HK-2 (cell line): ENCODE results near the gene PARP3.
"Not testable (repeated sequence)": the region's sequence is repeated elsewhere in the genome, so short reads cannot be mapped to it uniquely, and the experiment has no call there.

ENCODE experiments used
- DNase-seq: peaks from one replicate; pipeline ENCODE4 v3.0.0-alpha.2; 2018; ENCODE audit not compliant: unreplicated experiment

The PARP3 gene

GRCh38 chr3:51985063-51985462 lies 42.9 kb downstream of the PARP3 start:
- no peak for DNase-seq

DNA sequence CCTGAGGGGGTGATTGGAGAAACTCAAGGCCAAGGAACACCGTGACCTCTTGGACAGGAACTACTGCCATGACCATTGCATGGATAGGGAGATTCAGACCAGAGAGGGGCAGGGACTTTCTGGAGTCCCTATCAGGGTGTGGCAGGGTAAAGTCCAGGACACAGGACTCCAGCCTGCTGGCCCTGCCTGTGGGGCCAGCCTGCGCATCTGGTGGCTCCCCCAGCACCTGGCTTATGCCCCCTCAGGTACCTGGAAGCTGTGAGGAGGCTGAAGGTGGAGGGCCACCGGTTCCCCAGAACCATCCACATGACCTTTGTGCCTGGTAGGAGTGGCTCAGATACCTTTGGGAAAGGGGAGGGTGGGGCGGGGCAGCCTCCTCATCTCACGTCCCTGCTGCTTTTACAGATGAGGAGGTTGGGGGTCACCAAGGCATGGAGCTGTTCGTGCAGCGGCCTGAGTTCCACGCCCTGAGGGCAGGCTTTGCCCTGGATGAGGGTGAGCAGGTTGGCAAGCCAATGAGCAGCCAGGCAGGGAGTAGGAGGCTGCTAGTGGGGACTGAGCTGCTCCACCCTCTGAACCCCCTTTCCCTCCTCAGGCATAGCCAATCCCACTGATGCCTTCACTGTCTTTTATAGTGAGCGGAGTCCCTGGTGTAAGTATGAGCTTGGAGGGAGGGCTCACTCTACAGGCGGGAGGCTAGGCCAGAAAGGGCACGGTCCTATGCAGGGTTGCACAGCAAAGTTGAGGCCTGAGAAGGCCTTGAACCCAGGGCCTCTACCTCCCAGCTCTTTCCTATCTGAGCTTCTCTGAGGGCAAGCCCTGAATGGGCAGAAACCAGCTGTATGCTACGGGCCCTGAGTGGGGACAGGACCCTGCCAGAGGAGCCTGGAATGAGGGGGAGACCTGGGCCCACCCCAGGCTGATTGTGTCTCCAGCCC lies 44.1 kb downstream of the PARP3 start:
- no peak for DNase-seq

GRCh38 chr3:51987568-51987967 lies 45.4 kb downstream of the PARP3 start:
- DNase-seq = no peak

- DNase-seq = no peak
Observed at GRCh38 chr3:51988286-51989146, 46.4 kb downstream of the PARP3 start.

DNA sequence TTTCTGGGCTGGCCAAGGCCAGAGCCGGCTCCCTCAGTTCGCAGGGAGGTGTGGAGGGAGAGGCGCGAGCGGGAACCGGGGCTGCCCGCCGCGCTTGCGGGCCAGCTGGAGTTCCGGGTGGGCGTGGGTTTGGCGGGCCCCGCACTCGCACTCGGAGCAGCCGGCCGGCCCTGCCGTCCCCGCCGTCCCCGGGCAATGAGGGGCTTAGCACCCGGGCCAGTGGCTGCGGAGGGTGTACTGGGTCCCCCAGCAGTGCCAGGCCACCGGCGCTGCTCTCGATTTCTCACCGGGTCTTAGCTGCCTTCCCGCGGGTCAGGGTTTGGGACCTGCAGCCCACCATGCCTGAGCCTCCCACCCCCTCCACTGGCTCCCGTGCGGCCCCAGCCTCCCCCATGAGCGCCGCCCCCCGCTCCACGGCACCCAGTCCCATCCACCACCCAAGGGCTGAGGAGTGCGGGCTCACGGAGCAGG lies 48.4 kb downstream of the PARP3 start:
- not testable (repeated sequence) for DNase-seq

DNA sequence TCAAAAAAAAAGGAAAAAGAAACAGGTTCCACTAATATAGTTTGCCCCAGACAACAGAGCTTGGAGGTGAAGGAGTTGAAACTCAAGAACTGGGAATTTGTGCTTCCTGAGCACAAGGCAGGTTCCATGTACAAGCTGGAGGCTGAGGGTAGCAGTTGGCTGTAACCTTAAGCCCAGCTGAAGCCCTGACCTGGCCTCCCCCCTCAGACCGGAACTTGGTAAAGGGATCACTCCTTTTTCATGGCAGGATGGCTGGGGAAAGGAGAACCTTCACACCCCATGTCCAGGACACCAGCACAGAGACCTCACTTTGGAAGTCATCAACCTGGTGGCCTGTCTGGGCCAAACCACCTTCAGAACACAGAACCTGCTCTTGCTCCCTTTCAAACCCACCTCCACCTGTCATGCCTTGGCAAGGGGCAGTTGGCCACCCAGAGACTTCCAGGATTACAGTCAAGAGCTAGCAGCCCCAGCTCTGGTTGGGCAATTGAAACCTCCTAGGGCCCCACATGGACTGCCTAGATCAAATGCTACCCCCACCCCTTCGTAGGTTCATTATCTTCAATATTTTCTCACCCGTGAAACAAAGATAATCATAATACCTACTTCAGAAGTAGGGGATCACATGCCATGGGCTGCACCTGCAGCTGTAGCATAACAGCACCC lies 50.0 kb downstream of the PARP3 start:
- DNase-seq = no peak

DNA sequence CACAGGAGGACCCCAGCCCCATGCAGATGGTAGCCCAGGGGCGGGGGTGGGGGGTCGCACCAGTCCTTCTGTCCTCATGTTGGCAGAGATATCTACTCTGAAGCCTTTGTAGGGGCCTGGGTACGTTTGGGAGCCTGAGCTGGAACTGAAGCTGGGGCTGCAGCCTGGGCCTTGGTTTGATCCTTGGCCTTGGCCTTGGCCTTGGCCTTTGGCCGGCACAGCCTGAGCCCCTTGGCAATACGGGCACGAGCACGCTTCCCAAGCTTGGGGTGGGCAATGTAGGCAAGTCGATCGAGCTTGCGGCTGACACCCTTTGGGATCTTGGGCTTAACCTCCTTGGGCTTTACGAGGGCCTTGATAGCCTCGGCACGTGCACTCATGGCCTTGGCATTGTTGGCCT lies 51.5 kb downstream of the PARP3 start:
- DNase-seq = not testable (repeated sequence)

DNA sequence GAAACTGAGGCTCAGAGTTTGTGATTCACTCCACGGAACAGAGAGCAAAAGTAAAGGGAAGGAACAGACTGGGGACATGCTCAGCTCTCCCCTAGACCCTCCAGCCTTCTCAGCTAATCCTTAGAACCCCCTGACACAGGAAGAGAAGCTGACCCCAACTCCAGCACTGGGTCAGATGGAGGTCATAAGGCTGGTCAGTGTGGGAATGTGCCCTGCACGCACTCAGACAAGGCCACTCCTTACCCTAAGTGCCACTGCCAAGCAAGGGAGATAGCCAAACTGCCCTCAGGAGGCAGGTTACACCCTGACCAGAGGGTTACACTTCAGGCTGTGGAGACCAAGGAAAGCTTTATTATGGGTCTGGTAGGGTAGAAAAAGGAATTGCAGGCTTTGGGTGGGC lies 52.4 kb downstream of the PARP3 start:
- DNase-seq = no peak

DNA sequence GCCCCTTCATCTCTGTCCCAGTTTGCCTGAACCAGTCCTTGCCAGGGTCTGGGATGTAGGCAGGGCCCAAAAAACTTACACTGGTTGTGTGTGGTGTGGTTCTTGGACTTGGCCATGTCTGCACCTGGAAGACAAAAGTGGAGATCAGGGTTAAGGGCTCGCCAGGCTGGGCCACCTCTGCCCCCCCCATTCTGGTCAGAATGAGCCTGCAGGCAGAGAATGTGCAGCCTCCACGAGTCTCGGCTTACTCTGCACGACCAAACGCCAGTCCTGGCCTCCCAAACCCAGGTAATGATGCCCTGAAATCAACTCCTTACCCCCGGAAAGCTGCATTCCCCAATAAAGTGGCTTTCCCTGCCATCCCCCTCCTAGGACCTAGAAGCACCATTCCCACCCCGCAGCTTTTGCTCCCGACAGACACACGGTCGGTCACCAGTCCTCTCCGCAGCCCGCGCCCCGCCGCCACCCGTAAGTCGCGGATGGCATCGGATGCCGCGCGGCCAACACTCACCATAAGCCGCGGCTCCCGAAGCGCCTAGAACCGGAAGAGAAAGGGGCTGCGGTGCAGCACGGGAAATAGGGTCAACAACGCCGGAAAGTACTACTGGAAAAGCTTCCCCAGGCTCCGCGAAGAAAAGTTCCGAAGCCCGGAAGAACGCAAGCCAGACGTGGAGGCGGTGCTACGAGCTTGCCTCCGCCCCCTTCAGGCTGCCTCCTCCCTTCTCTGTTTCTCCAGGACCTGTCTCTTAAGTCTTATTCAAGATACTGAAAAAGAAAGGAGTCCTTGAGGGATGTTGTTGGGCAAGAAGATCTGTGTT lies 53.4 kb downstream of the PARP3 start, which contains the start of gene RPL29:
RPL29 (minus strand) TSS at position 550 of the 818 bp plus-strand sequence; CDS start at position 116, 434 bp downstream.
- peak; percentile 83 for DNase-seq

DNA sequence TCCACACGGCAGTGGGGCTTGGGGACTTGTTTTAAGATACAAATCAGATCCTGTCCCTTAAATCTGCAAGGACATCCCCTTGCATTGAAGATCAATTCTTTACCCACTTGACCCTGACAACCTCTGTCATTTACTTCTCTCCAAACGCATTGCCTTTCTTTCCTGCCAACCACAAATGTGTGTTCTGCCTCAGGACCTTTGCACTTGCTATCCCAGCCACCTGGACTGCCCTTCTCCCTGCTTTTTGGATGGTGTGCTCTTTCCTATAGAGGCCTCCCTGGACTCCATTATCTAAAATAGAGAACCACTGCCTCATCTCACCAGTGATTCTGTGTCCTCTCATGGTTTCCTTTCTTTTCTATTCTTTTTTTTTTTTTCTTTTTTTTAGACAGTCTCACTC lies 55.0 kb downstream of the PARP3 start:
- no peak for DNase-seq

- DNase-seq = no peak
Observed at GRCh38 chr3:51997935-51998596, 55.9 kb downstream of the PARP3 start.
